OCI-LY3 (cell line): ENCODE measurements around the gene HOXB3.

Experiments
- H2AFZ ChIP-seq: fragments of 200-600, 300-600 bp; shearing (Covaris generic); 2 replicates; pipeline ENCODE4 v1.6.0; 2014; ENCODE audit warnings: antibody characterized with exemption, low read depth, low read length
- H3K27ac ChIP-seq: fragments of 200-600, 300-600 bp; sonication (generic); 2 replicates; pipeline ENCODE4 v1.5.1; 2014; ENCODE audit warnings: mild to moderate bottlenecking, low read length, moderate library complexity, mixed read lengths
- H3K27me3 ChIP-seq: fragments of 200-600, 300-600 bp; sonication (generic); 2 replicates; pipeline ENCODE4 v1.6.1; 2014; ENCODE audit warnings: low read depth, low read length, mixed read lengths
- H3K36me3 ChIP-seq: fragments of 200-600, 300-600 bp; sonication (generic); replicated peaks from 2 replicates; pipeline ENCODE3; 2014; ENCODE audit warnings: low read depth, low read length, mixed read lengths
- H3K4me1 ChIP-seq: fragments of 300-600, 200-600 bp; sonication (generic); 2 replicates; pipeline ENCODE4 v1.6.1; 2014; ENCODE audit warnings: low read length, mixed read lengths
- H3K4me2 ChIP-seq: fragments of 200-600, 300-600 bp; sonication (generic); 2 replicates; pipeline ENCODE4 v1.6.1; 2014; ENCODE audit warnings: low read length, mixed read lengths
- H3K4me3 ChIP-seq: fragments of 300-600, 200-600 bp; sonication (generic); 2 replicates; pipeline ENCODE4 v1.5.1; 2014; ENCODE audit warnings: antibody characterized with exemption, mild to moderate bottlenecking, low read length, moderate library complexity
- H3K79me2 ChIP-seq: fragments of 300-600, 200-600 bp; shearing (Covaris generic); 2 replicates; pipeline ENCODE4 v1.6.1; 2014; ENCODE audit warnings: mild to moderate bottlenecking, low read length, mixed read lengths
- H3K9ac ChIP-seq: fragments of 300-600, 200-600 bp; shearing (Covaris generic); 2 replicates; pipeline ENCODE4 v1.6.0; 2014; ENCODE audit warnings: mild to moderate bottlenecking, low read length, moderate library complexity
- H3K9me3 ChIP-seq: fragments of 200-600, 300-600 bp; shearing (Covaris generic); 2 replicates; pipeline ENCODE4 v1.6.1; 2014; ENCODE audit warnings: low read length, mixed read lengths; ENCODE audit not compliant: insufficient read depth
- H4K20me1 ChIP-seq: fragments of 200-600, 300-600 bp; sonication (generic); 2 replicates; pipeline ENCODE4 v1.6.1; 2016; ENCODE audit warnings: low read length, mixed read lengths; ENCODE audit not compliant: insufficient read depth
- EZH2phosphoT487 ChIP-seq: fragments of 200-600 bp; shearing (Covaris generic); IDR thresholded peaks from 2 replicates; pipeline ENCODE4 v1.6.1; 2018; ENCODE audit warnings: antibody characterized with exemption, mixed run types, low read depth
- TF ChIP-seq, protein P1 (sequence below): fragments of 200-600, 300-600 bp; sonication (generic); IDR thresholded peaks from 2 replicates; pipeline ENCODE4 v1.5.1; 2014; ENCODE audit warnings: antibody characterized with exemption, low read length, low read depth

The HOXB3 gene

DNA sequence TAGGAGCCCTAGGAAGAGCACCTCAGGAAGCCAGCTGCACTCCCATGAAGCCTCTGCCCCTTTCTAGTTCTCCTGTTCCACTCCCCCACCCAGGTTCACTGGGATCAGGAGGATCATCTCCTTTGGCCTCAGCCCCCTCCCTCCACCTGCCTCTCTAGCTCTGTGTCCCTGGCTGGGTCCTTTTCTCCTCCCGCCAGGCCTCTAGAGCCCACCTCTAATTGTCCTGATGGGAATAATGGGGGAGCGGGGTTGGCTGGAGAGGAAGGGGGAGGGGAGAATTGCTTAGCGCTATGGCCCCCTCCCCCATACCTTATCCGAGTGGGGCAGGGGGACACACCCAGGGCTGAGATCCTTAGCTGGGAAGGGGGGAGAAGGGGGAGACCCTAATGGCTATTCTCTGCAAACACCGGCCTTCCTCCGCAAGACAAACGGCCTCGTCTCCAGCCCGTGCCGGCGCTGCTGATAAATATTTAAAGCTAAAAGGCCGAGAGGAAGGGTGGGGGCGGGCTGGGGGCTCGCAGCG is 19.8 kb upstream of the HOXB3 start:
- peak overlapping the region; percentile 93 for H2AFZ ChIP-seq
- no peaks in the 10 kb centered on the region for H4K20me1 ChIP-seq
- peak overlapping the region; percentile 96 for H3K4me2 ChIP-seq
- 0 out of 2 replicates have a peak, but pooled peaks cover 3% of the 10 kb centered on the region for H3K79me2 ChIP-seq
- H3K9ac ChIP-seq = peak overlapping the region; percentile 90
- peak overlapping the region; percentile 85 for H3K4me3 ChIP-seq
- peaks cover 9% of the 10 kb centered on the region; the same call in 1 of the 2 replicates for H3K4me1 ChIP-seq
- TF ChIP-seq, protein P1, sequence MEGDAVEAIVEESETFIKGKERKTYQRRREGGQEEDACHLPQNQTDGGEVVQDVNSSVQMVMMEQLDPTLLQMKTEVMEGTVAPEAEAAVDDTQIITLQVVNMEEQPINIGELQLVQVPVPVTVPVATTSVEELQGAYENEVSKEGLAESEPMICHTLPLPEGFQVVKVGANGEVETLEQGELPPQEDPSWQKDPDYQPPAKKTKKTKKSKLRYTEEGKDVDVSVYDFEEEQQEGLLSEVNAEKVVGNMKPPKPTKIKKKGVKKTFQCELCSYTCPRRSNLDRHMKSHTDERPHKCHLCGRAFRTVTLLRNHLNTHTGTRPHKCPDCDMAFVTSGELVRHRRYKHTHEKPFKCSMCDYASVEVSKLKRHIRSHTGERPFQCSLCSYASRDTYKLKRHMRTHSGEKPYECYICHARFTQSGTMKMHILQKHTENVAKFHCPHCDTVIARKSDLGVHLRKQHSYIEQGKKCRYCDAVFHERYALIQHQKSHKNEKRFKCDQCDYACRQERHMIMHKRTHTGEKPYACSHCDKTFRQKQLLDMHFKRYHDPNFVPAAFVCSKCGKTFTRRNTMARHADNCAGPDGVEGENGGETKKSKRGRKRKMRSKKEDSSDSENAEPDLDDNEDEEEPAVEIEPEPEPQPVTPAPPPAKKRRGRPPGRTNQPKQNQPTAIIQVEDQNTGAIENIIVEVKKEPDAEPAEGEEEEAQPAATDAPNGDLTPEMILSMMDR = no peak
- TF ChIP-seq EZH2phosphoT487 = no peak
- H3K27ac ChIP-seq = no peak overlapping the region
- no peaks in the 10 kb centered on the region for H3K36me3 ChIP-seq
- peaks cover 5% of the 10 kb centered on the region; the same call in 1 of the 2 replicates for H3K27me3 ChIP-seq
- H3K9me3 ChIP-seq = no peaks in the 10 kb centered on the region

DNA sequence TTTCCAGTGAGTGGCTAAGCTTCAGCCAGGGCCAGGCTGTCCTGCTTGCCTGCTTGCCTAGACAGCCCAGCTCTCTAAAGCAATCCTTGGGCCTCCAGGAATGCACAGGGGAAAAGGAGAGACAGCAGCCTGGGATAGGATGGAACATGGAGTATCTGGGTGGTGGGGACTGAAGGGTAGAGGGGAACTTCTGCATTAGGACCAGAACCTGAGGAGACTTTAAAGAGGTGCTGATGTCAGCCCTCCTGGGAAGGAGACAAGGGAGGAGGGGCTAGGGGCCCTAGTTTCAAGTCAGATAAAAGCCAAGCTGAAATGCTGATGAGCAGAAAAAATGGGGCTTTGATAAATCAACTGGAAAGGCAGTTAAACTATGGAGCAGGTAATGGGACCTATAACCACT is 19.0 kb upstream of the HOXB3 start:
- H3K27ac ChIP-seq = no peak overlapping the region
- H3K9me3 ChIP-seq = no peaks in the 10 kb centered on the region
- H2AFZ ChIP-seq = no peak overlapping the region
- H3K79me2 ChIP-seq = 0 out of 2 replicates have a peak, but pooled peaks cover 3% of the 10 kb centered on the region
- no peak overlapping the region for H3K4me3 ChIP-seq
- H4K20me1 ChIP-seq = no peaks in the 10 kb centered on the region
- H3K4me2 ChIP-seq = no peak overlapping the region
- peaks cover 16% of the 10 kb centered on the region; the same call in 1 of the 2 replicates for H3K4me1 ChIP-seq
- H3K27me3 ChIP-seq = peaks cover 5% of the 10 kb centered on the region; the same call in 1 of the 2 replicates
- no peak for TF ChIP-seq EZH2phosphoT487
- TF ChIP-seq, protein P1 = no peak
- no peaks in the 10 kb centered on the region for H3K36me3 ChIP-seq
- H3K9ac ChIP-seq = no peak overlapping the region

DNA sequence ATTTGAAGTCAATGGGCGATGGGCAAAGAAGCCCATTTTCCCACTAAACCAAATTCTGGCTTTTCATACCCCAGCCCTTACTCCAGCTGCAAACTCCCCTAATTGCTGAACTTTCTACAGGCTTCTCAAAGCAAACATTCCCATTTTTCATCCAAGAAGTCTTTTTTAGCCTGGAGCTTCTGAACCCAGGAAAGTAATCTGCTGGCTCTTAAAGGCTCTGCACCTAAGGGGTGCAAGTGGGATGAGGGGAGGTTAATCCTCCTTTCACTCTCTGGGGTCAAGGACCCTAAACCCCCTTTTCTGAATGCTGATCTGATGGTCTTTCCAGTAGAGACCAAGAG is 18.4 kb upstream of the HOXB3 start:
- 0 out of 2 replicates have a peak, but pooled peaks cover 3% of the 10 kb centered on the region for H3K79me2 ChIP-seq
- H3K9me3 ChIP-seq = no peaks in the 10 kb centered on the region
- H3K27me3 ChIP-seq = no peaks in the 10 kb centered on the region; the same call in 1 of the 2 replicates
- H3K4me3 ChIP-seq = no peak overlapping the region
- peaks cover 16% of the 10 kb centered on the region; the same call in 1 of the 2 replicates for H3K4me1 ChIP-seq
- no peak overlapping the region for H3K4me2 ChIP-seq
- TF ChIP-seq EZH2phosphoT487 = no peak
- TF ChIP-seq, protein P1 = no peak
- no peak overlapping the region for H3K27ac ChIP-seq
- H3K36me3 ChIP-seq = no peaks in the 10 kb centered on the region
- no peak overlapping the region for H3K9ac ChIP-seq
- no peak overlapping the region for H2AFZ ChIP-seq
- H4K20me1 ChIP-seq = no peaks in the 10 kb centered on the region

DNA sequence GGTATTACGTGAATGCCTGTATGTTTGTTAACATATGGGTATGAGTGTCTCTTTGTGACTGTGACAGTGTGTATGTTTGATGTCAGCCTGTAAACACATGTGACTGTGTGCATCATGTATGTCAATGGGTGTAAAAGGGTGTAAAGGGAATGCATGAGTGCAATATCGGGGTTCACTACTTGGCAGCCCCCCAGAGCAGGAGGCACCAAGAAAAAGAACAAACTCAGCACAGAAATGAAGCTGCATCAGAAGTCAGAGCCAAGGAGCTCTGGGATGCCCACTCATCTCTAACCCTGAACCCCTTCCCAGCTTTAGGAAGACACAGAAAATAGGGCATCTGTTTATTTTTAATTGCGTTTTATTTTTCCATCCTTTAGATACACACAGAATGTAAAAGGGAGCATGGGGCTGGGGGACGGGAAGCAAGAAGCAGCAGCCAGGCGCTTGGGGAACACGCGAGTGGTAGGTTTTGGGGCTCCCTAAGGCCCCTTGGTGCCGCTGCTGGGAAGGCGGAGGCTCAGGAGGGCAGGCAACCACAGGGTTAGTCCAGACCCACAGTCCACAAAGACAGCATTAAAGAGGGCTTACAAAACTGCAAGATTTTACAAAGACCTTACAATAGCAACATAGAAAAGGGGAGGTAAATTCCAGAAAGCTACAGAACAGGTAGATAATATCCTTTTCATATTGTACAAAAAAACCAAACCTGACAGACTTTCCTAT is 17.0 kb upstream of the HOXB3 start:
- no peaks in the 10 kb centered on the region for H3K27me3 ChIP-seq

More for the DNA sequence above, 17.0 kb upstream of the HOXB3 start:
- TF ChIP-seq, protein P1 = no peak
- TF ChIP-seq EZH2phosphoT487 = no peak
- Histone ChIP-seq H3K9ac (no peak overlapping the region), H3K4me1 (peaks cover 21% of the 10 kb centered on the region; the same call in 1 of the 2 replicates), H3K36me3 (no peaks in the 10 kb centered on the region), H3K79me2 (0 out of 2 replicates have a peak, but pooled peaks cover 3% of the 10 kb centered on the region), H3K27ac (no peak overlapping the region), H3K4me2 (no peak overlapping the region), H2AFZ (no peak overlapping the region), H4K20me1 (no peaks in the 10 kb centered on the region), H3K4me3 (no peak overlapping the region), H3K9me3 (no peaks in the 10 kb centered on the region)
